Measurements from ENCODE around the gene RASA3. TPM values are rescaled to one million over a fixed set of nuclear protein-coding genes. Genes with fewer than 3 reads are reported as not detected.

RASA3 gene
- total RNA-seq, 1 experiment from 2014 or later = 0.26 TPM

GRCh38 chr13:114005206-114005724, 127.2 kb downstream of the RASA3 start:
- intact Hi-C loops (cut with micrococcal nuclease; ENCODE audit: unreplicated experiment) = no loop called here
- no peak for TF ChIP-seq CTCF (IDR thresholded peaks at IDR 0.05; ENCODE audit: unreplicated experiment)
- H3K4me3 Mint-ChIP-seq (ENCODE audit: low read depth, unreplicated experiment) = no peak overlapping the region
- no TSS peak for BruUV-seq (replicated peaks)
- no peaks in the 10 kb centered on the region for H3K27me3 Mint-ChIP-seq (ENCODE audit: unreplicated experiment)
- CTCF ChIA-PET = no interaction called here
- no peaks in the 10 kb centered on the region for H3K4me1 Mint-ChIP-seq (ENCODE audit: low read depth, unreplicated experiment)
- H3K9me3 Mint-ChIP-seq (ENCODE audit: low read depth, unreplicated experiment) = no peaks in the 10 kb centered on the region
- H3K27ac Mint-ChIP-seq (ENCODE audit: unreplicated experiment) = no peak overlapping the region
- DNase-seq = no peak
- no peaks in the 10 kb centered on the region for H3K36me3 Mint-ChIP-seq (ENCODE audit: insufficient read depth, unreplicated experiment)

- no peak for TF ChIP-seq CTCF (IDR thresholded peaks at IDR 0.05; ENCODE audit: unreplicated experiment)
- Mint-ChIP-seq H3K27ac (ENCODE audit: unreplicated experiment) (no peak overlapping the region), H3K4me1 (ENCODE audit: low read depth, unreplicated experiment) (no peaks in the 10 kb centered on the region), H3K4me3 (ENCODE audit: low read depth, unreplicated experiment) (no peak overlapping the region), H3K9me3 (ENCODE audit: low read depth, unreplicated experiment) (no peaks in the 10 kb centered on the region), H3K27me3 (ENCODE audit: unreplicated experiment) (no peaks in the 10 kb centered on the region), H3K36me3 (ENCODE audit: insufficient read depth, unreplicated experiment) (no peaks in the 10 kb centered on the region)
- intact Hi-C loops (cut with micrococcal nuclease; ENCODE audit: unreplicated experiment) = no loop called here
- DNase-seq = no peak
- CTCF ChIA-PET = no interaction called here
- BruUV-seq (replicated peaks) = no TSS peak
These were observed 127.8 kb downstream of the RASA3 start for GRCh38 chr13:114004420-114005205.

- intact Hi-C loops (cut with micrococcal nuclease; ENCODE audit: unreplicated experiment) = no loop called here
- DNase-seq = no peak
- BruUV-seq (replicated peaks) = no TSS peak
- Mint-ChIP-seq H3K36me3 (ENCODE audit: insufficient read depth, unreplicated experiment) (no peaks in the 10 kb centered on the region), H3K4me1 (ENCODE audit: low read depth, unreplicated experiment) (no peaks in the 10 kb centered on the region), H3K9me3 (ENCODE audit: low read depth, unreplicated experiment) (no peaks in the 10 kb centered on the region), H3K27ac (ENCODE audit: unreplicated experiment) (no peak overlapping the region), H3K4me3 (ENCODE audit: low read depth, unreplicated experiment) (no peak overlapping the region), H3K27me3 (ENCODE audit: unreplicated experiment) (no peaks in the 10 kb centered on the region)
- CTCF ChIA-PET = no interaction called here
- TF ChIP-seq CTCF (IDR thresholded peaks at IDR 0.05; ENCODE audit: unreplicated experiment) = no peak
These were observed 129.6 kb downstream of the RASA3 start for GRCh38 chr13:114002771-114003321.

- no peaks in the 10 kb centered on the region for H3K4me1 Mint-ChIP-seq (ENCODE audit: low read depth, unreplicated experiment)
- H3K27ac Mint-ChIP-seq (ENCODE audit: unreplicated experiment) = no peak overlapping the region
- no peaks in the 10 kb centered on the region for H3K9me3 Mint-ChIP-seq (ENCODE audit: low read depth, unreplicated experiment)
- no peaks in the 10 kb centered on the region for H3K36me3 Mint-ChIP-seq (ENCODE audit: insufficient read depth, unreplicated experiment)
- H3K4me3 Mint-ChIP-seq (ENCODE audit: low read depth, unreplicated experiment) = no peak overlapping the region
- DNase-seq = no peak
- TF ChIP-seq CTCF (IDR thresholded peaks at IDR 0.05; ENCODE audit: unreplicated experiment) = no peak
- intact Hi-C loops (cut with micrococcal nuclease; ENCODE audit: unreplicated experiment) = no loop called here
- CTCF ChIA-PET = no interaction called here
- no peaks in the 10 kb centered on the region for H3K27me3 Mint-ChIP-seq (ENCODE audit: unreplicated experiment)
- BruUV-seq (replicated peaks) = no TSS peak
These were observed 130.3 kb downstream of the RASA3 start for GRCh38 chr13:114002009-114002544.
